ENCODE data around the gene ABCC5.

ABCC5 gene

DNA sequence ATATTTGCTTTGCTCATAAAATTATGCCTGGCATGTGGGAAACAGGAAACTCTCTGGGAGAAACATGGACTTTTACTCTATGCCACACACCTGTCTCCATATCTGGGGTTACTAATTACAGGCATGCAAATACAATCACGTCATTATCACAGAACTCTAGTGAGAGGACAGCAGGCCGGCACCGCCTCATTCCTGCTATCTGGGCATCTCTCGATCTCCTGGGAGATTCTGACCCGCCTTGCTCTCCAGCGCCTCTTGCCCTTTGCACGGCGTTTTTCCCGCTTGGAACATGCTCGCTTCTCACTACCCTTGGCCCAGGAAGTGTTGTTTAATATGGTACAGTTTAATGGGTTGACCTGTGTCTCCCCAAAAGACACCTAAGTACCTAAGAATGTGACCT, 87.6 kb downstream of the ABCC5 start:
- FAIRE-seq (no peak), DNase-seq (ENCODE audit: insufficient read length, low spot score) (no peak)

DNA sequence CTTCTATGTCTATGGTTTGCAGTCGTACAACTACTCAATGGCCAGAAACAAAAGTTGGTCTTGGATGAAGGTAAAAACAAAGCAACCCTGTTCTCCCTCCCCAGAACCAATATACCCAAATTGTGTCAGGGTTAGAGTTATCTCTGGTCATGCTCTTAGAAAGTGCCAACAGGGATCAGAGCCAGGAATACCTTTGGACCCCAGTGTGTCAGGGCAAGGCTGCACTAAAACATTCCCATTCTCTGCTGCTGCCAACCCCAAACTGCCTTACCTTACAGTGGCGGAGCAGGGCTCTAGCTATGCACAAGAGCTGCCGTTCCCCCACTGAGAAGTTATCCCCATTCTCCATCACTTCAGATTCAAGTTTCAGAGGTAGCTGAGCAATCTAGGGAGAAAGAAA, 90.6 kb downstream of the ABCC5 start:
- no peak for FAIRE-seq
- no peak for DNase-seq (ENCODE audit: insufficient read length, low spot score)

DNA sequence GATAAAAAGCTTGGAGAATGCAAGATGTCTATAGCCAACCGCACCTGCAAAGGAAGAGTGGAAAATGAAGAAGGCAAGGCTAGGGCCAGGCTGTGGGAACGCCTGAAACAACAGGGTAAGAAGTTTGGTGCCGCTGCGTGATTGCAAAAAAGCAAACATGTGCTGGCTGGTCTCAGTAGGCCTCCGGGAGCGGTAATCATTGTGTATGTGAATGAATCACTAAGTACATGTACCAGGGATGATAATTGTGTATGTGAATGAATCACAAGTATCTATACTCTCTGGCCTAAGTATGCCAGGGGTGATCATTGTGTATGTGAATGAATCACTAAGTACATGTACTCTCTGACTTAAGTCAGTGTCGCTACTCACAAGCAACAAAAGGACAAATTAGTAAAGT, 92.7 kb downstream of the ABCC5 start:
- DNase-seq (ENCODE audit: insufficient read length, low spot score) (no peak), FAIRE-seq (no peak)

DNA sequence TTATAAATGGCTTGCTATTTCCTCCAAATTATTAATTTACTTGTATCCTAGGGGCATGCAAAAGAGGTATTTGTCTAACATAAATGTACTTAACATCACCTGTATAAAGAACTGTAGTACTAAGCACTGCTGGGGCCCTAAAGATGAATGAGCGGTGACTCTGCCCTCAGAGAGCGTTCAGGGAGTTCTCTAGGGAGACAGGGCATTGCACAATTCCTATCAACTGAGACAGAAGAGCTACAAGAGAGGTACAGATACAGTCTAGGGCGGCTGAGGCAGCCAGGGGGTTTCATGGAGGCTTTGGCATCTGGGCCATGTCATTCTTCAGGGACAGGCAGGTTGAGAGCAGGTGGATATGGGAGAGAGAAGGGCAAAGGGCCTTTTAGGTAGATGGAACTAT, 93.1 kb downstream of the ABCC5 start:
- DNase-seq (ENCODE audit: insufficient read length, low spot score) = no peak
- FAIRE-seq = no peak

DNA sequence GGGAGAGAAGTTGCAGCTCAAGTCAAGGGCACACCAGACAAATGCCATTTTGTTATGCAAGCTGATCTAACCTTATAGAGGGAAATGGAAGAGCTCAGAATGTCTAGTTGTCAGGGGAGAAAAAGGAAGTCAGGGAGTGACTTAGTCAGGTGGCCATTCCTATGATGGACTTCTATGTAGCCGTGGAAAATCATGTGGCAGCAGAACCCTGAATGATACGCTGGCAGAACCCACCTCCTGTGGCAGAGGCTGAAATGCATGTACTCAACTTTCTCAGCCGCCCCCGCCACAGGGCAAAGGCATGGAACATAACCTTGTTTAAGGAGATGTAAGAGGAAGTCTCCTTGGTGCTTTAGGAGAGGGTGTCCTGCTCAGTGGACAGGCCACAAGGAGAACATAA, 95.3 kb downstream of the ABCC5 start:
- DNase-seq (ENCODE audit: insufficient read length, low spot score) = no peak
- FAIRE-seq = no peak

DNA sequence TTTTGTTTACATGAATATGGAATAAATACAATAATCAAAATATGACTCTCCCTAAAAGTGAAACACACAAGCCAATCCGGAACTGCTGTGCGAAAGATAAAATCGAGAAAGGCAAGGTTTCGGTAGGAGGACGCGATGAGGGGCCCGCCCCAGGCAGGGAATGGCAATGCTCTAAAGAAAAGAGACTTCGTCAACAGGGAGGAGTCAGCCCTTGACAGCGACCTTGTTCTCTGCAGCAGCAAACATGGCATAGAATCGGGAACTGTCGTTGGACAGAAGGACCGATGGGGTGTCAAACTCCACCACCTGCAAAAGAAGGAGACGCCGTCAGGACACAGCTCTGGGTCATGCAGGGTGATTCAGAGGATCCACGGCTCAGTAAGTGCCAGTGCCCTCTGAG, 96.6 kb downstream of the ABCC5 start:
- DNase-seq (ENCODE audit: insufficient read length, low spot score) (no peak), FAIRE-seq (no peak)

DNA sequence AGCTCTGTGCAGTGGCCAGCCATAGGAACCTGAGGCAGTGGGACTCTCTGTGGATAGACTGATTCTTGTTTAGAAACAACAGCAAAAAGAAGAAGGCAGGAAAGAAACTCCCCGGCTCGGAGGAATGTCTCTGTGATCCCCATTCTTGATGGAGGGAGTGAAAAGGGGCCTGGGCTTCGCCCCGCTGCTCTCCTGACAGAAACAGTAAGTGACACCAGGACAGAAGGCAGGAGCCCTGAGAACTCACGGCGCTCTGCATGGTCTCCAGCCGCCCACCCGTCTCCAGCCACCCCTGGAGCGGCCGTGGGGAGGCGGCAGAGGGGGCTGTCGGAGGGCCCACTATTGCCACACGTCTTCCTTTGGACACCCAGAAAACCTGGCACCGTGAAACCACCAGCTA, 97.3 kb downstream of the ABCC5 start:
- FAIRE-seq (no peak), DNase-seq (ENCODE audit: insufficient read length, low spot score) (no peak)

DNA sequence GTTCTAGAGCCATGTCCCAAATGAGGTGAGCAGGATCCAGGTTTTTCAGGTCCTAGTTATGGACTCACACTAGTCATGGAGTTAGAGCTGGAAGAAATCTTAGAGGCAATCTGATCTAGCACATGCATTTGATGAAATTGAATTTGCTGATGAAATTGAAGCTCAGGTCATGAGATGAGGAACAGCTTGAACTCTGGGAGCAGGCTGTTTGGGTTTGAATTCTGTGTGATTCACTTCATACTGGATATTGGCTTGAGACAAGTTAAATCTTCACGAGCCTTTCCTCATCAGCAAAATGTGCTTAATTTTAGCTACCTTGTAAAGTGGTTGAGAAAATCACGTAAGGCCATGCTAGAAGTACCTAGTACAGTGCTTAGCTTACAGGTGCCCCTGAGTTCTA, 99.5 kb downstream of the ABCC5 start:
- DNase-seq (ENCODE audit: insufficient read length, low spot score) = no peak
- FAIRE-seq = no peak

DNA sequence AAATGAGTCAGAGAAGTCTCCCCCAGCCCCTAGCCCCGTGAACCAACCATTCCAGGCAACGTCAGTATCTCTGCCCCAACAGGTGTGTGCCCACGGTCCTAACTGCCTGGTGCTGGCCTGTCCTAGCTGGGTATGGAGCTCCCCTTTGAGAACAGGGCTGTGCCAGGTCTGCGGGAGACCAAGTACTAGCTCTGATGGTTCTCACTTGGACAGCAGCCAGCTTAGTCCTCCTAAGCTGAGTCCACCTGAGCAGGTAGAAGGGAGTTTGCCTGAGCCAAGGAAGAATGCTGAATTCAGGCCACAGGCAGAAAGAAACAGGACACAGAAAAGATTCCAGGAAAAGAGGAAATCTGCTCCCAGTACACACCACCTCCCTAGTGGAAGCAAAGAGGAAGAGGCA, 99.9 kb downstream of the ABCC5 start:
- DNase-seq (ENCODE audit: insufficient read length, low spot score) (no peak), FAIRE-seq (no peak)

DNA sequence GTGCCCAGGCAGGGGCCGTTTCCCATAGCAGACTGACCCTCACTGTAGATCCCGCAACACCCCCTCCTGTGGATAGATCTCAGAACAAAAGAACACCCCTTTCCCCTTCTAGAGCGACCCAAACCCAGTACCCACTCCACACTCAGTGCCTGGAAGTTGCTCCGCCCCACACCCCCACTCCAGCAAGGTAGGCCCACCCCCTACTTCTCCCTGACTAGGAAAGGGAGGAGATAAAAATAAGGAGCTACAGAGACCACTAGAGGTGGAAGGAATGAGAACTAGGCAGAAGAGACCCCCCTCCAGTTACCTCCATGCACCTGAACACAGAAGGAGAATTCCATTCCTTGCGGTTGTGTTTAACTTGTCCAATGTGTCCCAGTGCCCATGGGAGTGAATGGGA, 102.8 kb downstream of the ABCC5 start:
- FAIRE-seq (no peak), DNase-seq (ENCODE audit: insufficient read length, low spot score) (no peak)

DNA sequence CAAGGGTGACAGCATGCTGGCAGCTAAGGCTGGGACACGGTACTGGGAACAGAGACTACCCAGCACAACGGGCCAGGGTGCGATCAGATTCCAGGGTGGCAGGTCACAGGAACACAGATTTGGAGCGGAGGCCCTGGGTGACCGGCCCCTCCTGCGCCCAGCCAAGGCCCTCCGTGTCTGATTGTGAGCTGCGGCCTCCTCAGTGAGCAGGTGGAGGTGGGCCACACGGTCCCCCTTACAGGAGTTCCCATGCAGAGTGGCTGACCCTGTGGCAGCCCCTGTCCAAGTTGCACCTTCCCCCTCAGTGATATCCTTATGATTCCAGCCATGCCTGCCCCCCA, 104.1 kb downstream of the ABCC5 start:
- FAIRE-seq (no peak), DNase-seq (ENCODE audit: insufficient read length, low spot score) (no peak)

DNA sequence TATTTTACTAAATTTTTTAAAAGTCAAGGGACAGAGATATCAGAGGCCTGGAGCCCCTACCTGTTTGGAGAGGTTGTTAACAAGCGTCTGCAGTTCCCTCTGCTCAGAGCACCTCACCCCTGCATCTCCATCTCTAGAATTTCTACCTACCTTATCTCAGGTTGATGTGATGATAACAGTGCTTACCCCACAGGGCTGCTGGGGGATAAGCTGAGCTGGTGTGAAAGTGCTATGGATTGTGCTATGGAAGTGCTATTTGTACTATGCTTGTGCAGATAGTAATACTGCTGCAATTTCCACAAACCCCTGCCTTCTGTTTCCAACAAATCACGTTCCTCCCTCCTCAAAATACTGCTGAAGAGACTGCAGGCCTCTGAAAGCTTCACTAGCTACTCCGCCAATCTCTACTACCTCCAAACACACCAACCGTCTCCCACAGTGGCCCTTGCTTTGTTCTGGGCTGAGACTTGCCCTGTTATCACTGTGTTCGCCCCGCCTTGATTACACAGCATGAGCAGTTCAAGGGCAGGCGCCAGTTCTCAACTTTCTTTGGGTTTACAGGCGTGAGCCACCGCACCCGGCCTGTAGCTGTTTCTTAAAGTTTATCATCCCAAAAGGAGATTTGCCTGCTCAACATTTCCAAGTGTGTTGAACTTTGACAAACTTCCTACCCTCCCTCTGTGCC, 104.6 kb downstream of the ABCC5 start:
- DNase-seq (ENCODE audit: insufficient read length, low spot score) (no peak), FAIRE-seq (no peak)

DNA sequence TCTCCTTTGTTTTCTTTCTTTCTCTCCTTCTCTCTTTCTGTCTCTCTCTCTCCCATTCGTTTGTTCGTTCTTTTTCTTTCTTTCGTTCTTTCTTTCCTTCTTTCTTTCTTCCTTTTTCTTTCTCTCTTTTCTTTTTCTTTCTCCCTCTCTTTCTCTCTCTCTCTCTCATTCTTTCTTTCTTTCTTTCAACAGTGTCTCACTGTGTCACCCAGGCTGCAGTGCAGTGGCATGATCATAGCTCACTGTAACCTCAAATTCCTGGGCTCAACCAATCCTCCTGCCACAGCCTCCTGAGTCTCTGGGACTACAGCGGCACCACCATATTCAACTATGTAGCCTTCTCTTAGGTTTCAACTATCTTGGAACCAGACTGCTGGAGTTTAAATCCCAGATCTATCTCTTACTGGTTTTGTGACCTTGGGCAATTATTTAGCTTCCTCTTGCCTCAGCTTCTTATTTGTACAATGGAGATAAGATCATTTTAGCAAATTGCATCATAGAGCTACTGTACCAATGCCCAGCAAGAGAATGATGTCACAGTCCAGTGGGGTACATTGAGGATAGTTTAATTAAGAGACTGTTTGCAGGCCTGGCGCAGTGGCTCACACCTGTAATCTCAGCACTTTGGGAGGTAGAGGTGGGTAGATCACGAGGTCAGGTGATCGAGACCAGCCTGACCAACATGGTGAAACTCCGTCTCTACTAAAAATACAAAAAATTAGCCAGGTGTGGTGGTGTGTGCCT, 105.7 kb downstream of the ABCC5 start:
- FAIRE-seq = no peak
- no peak for DNase-seq (ENCODE audit: insufficient read length, low spot score)

DNA sequence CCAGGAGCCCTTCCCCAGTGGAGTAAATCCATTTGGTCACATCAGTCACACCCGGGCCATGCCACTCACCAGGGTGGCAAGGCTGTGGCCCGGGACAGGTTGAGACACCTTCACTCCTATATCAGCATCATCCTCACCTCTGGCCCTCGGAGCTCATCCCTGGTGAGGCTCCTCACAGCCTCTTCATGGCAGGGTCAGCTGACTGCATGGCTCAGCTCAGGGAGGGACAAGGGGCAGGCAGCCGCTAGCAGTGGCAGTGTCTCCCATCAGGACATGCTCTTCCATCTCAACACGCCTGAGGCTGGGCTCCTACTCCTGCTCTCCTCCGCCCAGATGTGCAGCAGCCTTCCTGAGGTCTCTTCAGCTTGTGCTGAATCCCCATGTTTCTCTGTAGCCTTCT, 106.6 kb downstream of the ABCC5 start:
- DNase-seq (ENCODE audit: insufficient read length, low spot score) (no peak), FAIRE-seq (no peak)

DNA sequence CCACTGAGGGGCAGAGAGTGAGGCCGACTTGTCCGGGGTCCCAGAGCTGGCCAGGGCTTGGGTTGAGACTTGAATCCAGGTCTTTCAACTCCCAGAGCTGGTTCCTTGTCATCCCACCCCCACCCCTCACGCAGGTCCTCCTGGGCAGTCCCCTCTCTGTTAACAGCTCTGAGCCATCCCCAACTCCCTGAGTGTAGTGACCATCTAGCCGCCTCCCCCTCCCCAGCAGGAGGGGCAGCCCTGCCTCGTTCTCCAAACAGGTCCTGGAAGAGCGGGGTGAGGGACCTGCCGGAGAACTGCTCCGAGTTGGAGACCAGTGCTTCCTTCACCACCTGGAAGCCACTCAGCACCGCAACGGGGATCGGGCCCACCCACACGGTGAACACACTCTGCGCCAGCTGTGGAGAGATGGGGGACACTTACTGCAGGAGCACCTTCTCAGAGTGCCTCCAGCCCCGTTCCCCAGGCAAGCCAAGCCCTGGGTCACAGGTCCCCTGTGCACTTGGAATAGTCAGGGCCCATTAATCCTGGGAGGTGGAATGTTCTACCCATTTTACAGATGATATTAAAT, 108.6 kb downstream of the ABCC5 start:
- DNase-seq (ENCODE audit: insufficient read length, low spot score) (no peak), FAIRE-seq (no peak)

DNA sequence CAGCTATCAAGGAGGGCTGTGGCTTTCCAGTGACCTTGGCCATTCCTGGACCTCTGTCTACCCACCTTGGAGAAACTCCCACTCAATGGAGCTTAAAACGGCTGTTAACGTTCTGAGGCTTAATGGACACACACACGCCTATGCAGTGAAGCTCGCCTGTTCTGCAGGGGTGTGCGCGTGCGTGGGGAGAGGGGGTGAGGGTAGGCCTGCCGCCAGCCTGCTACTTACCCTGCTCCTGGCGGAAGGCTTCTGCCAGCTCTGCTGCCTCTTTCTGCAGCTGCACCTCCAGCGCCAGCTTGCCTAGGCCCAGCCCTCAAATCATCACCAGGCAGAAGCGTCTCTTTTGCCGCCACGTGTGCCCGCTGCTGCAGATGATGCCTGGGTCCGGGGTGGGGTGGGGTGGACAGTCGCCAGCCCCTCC, 109.8 kb downstream of the ABCC5 start:
- DNase-seq (ENCODE audit: insufficient read length, low spot score) = no peak
- no peak for FAIRE-seq

DNA sequence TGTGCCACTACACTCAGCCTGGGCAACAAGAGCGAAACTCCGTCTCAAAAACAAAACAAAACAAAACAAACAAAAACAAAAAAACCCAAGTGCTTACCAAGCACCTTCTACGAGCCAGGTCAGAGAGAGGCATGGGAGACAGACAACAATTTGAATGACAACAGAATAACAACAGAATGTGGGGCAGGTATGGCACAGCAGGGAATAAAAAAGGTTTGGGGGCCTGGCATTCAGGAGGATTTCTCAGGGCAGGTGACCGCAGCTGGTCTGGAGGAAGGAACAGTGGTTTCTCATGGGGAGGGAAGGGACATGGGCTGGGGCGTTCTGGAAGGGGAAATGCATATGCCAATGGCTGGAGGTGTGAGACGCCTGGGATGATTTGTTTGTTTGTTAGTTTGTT, 110.5 kb downstream of the ABCC5 start:
- DNase-seq (ENCODE audit: insufficient read length, low spot score) (no peak), FAIRE-seq (no peak)

DNA sequence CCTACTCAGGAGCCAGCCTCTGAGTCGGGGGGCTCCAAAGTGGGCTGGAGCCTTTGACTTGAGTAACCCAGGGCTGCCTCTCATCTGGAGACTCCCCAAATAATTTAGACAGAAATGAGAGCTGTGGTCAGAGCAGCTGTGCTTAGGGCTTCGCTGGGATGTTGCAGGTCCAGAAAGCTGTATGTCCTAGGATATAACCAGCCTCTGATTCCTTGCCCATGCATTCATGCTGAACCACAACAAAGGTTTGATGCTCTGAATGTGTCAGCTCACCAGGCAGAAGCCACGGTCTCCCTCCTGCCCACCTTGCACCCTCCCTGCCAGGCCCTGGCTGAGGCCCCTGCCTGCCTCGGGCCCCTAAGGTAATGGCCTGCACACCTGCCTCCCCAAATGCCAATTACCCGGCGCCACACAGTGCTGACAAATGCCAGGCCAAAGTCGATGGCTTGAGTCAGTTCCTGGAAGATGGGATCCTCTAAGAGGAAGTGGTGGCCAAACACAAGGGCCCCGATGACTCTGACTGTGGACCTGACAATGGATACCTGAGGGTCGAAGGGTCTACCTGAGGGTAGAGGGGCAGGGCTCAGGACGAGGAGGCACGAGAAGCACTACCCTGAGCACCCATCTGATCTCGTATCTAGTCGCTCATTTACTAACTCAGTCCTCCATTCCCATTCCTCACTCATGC, 111.3 kb downstream of the ABCC5 start:
- FAIRE-seq = no peak
- no peak for DNase-seq (ENCODE audit: insufficient read length, low spot score)

DNA sequence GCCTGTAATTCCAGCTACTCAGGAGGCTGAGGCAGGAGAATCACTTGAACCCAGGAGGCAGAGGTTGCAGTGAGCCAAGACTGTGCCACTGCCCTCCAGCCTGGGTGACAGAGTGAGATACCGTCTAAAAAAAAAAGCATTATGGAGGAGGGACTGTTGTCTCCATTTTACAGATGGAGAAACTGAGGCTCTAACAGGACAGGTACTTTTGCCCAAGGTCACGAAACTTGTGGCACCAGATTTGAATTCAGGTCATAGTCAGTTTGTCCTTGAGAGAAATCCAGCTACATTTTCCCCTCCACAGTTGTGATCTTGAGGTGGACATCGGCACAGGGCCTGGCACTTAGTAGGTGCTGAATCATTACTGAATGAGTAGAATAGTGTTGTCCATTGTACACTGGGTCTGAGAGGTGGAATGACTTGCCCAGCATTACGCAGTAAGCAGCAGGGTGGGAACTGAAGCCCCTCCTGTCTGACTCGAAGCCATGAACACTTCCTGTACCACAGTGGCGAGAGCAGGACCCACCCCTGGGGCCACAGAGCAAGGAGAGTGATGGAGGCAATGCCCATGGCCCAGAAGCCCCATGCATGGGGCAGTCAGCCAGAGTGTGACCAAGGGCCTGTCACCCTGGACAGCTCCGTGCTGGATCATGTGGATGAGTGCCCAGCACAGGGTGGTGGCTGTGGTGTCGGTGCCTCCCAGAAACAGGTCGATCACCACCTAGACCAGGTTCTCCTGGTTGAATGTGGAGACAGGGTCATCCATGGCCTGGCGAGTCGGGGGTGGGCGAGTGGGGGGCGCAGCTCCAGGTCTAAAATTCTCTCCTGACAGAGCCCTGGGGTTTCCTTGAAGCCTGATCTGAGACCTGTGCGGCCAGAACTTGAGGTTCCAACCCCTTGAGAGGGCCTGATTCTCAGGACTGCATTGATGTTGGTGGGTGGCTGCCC, 112.6 kb downstream of the ABCC5 start:
- FAIRE-seq = no peak
- no peak for DNase-seq (ENCODE audit: insufficient read length, low spot score)

DNA sequence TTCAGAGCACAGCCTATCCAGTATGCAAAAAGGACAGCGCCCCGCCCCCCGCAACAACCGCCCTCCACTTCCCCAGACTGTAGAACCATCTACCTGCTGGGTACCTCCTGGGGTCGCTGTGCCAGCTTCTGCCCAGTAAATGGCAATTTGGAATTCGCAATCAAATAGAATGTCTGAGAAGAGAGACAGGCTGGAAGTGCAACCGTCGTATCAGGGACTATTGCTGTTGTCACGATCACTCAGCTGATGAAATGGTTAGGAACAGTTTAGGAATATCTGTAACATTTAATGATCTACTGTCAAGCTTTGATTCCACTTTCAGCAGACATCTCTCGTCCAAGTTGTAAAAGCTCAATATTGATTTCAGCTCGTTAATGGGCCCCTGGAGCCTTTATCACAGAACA, 119.7 kb downstream of the ABCC5 start:
- DNase-seq (ENCODE audit: insufficient read length, low spot score) = no peak
- no peak for FAIRE-seq

DNA sequence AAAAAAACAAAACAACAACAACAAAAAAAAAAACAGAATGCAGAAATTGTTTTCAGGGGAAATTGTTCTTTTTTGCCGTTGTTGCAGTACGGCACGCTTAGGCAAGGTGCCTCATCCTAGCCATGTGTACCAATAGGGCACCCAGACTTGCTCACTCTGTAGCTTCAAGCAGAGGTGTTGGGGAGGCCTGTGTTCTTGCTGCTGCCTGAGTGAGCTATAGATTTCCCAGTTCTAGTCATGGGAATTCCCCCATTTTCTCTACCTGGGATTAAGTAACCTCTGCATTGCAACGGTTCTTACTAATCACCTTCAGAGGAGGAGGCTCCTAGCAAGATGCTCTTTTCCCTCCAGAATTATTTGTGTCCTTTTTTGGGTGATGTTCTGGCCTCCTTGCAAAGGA, 120.1 kb downstream of the ABCC5 start:
- FAIRE-seq = no peak
- no peak for DNase-seq (ENCODE audit: insufficient read length, low spot score)
